HG02798 (cell line): ENCODE measurements around the gene CACNA1C.

ENCODE experiments used
- ATAC-seq: cut with Tn5 transposase; IDR thresholded peaks from one replicate; pipeline ENCODE4 v1.9.1; 2021; ENCODE audit warnings: mild to moderate bottlenecking; ENCODE audit not compliant: unreplicated experiment, poor library complexity

Gene CACNA1C

GRCh38 chr12:2510045-2510444 lies 457.3 kb downstream of the CACNA1C start:
- ATAC-seq: no peak

GRCh38 chr12:2513141-2514037 lies 460.6 kb downstream of the CACNA1C start:
- no peak for ATAC-seq

GRCh38 chr12:2514038-2514340 lies 461.2 kb downstream of the CACNA1C start:
- ATAC-seq: no peak

- ATAC-seq: no peak
Observed at GRCh38 chr12:2520722-2521246, 468.0 kb downstream of the CACNA1C start.

- no peak for ATAC-seq
Observed at GRCh38 chr12:2523317-2523716, 470.5 kb downstream of the CACNA1C start.

GRCh38 chr12:2523844-2524243 lies 471.1 kb downstream of the CACNA1C start:
- no peak for ATAC-seq

- ATAC-seq: no peak
Observed at GRCh38 chr12:2526371-2526770, 473.6 kb downstream of the CACNA1C start.

GRCh38 chr12:2528001-2528400 lies 475.2 kb downstream of the CACNA1C start:
- ATAC-seq: no peak

GRCh38 chr12:2529807-2530206 lies 477.0 kb downstream of the CACNA1C start:
- ATAC-seq: no peak

- no peak for ATAC-seq
Observed at GRCh38 chr12:2531371-2531770, 478.6 kb downstream of the CACNA1C start.

- no peak for ATAC-seq
Observed at GRCh38 chr12:2533036-2533435, 480.2 kb downstream of the CACNA1C start.

- no peak for ATAC-seq
Observed at GRCh38 chr12:2535583-2536204, 482.9 kb downstream of the CACNA1C start.

- no peak for ATAC-seq
Observed at GRCh38 chr12:2536724-2537123, 483.9 kb downstream of the CACNA1C start.

- no peak for ATAC-seq
Observed at GRCh38 chr12:2537868-2538541, 485.2 kb downstream of the CACNA1C start.

GRCh38 chr12:2539938-2540337 lies 487.2 kb downstream of the CACNA1C start:
- no peak for ATAC-seq

- ATAC-seq: no peak
Observed at GRCh38 chr12:2540535-2540941, 487.8 kb downstream of the CACNA1C start.

GRCh38 chr12:2541631-2542204 lies 488.9 kb downstream of the CACNA1C start:
- ATAC-seq: no peak

- ATAC-seq: no peak
Observed at GRCh38 chr12:2543801-2544200, 491.0 kb downstream of the CACNA1C start.

GRCh38 chr12:2544230-2544629 lies 491.4 kb downstream of the CACNA1C start:
- no peak for ATAC-seq

GRCh38 chr12:2547273-2548044 lies 494.7 kb downstream of the CACNA1C start:
- ATAC-seq: no peak
